Motor neuron (in vitro differentiated cells): ENCODE results near the gene KLHL2. TPM values are rescaled to one million over a fixed set of nuclear protein-coding genes. Genes with fewer than 3 reads are reported as not detected.
"Not testable (repeated sequence)": the region's sequence is repeated elsewhere in the genome, so short reads cannot be mapped to it uniquely, and the experiment has no call there.

Source experiments
- ATAC-seq, 8 experiments: fragments of 200-7000 bp; cut with Tn5 transposase; replicated peaks in 6 of 8; 2 replicates each; pipeline ENCODE4 v1.8.0; 2021; ENCODE audit warnings: mild to moderate bottlenecking in 8 of 8, moderate library complexity in 8 of 8
- H3K27ac ChIP-seq, 2 donors: fragments of 250-450 bp; sonication (Bioruptor Pico); 2 replicates each; pipeline ENCODE4 v1.9.0; 2021; ENCODE audit warnings: antibody characterized with exemption in 2 of 2, mild to moderate bottlenecking in 2 of 2, moderate library complexity in 1 of 2
- H3K4me1 ChIP-seq, 2 donors: fragments of 250-450 bp; sonication (Bioruptor Pico); replicated peaks in 1 of 2; 2 replicates each; pipeline ENCODE4 v1.6.1; 2021; ENCODE audit warnings: antibody characterized with exemption in 2 of 2, mild to moderate bottlenecking in 2 of 2, moderate library complexity in 1 of 2
- H3K4me3 ChIP-seq, 5 donors: fragments of 250-450 bp; sonication (Bioruptor Pico); 2 replicates each; pipeline ENCODE4 v1.9.0; 2021; ENCODE audit warnings: antibody characterized with exemption in 5 of 5, mild to moderate bottlenecking in 5 of 5, moderate library complexity in 4 of 5
- WGBS, 10 experiments: fragments of 450-650 bp; shearing (Covaris generic); methylation state at CpG; one replicate each; pipeline ENCODE4 v1.0.0; 2022; 5-methylcytosine and 5-hydroxymethylcytosine counted together
- in situ Hi-C, 9 experiments: fragments of 400-800 bp; cut with MboI; loops; one replicate each; pipeline ENCODE4 v1.15.0; 2021; ENCODE audit warnings: low sequenced_read_pairs in 9 of 9, low pct_unique_long_range_greater_than_20kb in 2 of 9; ENCODE audit not compliant: unreplicated experiment in 9 of 9
- total RNA-seq, 8 experiments: library from RNA; unstranded; fragments of 300-600 nt; gene quantifications; 2 replicates each; pipeline versions ENCODE4 v1.2.3 to v1.2.4, GENCODE V29; 2022

Gene KLHL2
- total RNA-seq, 8 experiments from 2014 or later = 13.2 to 23.0 (median 17.2) TPM

- ATAC-seq = peak; percentile 22 to 45 (median 39)
- peaks cover 18 to 26% of the 10 kb centered on the region in 2 donors for H3K4me1 ChIP-seq
- peak overlapping the region; percentile 65 to 95 (median 80) for H3K4me3 ChIP-seq
- in situ Hi-C loops = loop anchor here in 1 of 9 experiments (10.0 kb wide), 1 partner anchor 62 kb away; no protein-coding TSS in a partner anchor
- 0 to 22% (median 7%) methylated on average over 1 to 9 of the region's 28 CpGs; no CpG with 5 or more reads in 4 of the 10 experiments for WGBS, 10 experiments
- peak overlapping the region; percentile 78 to 80 for H3K27ac ChIP-seq
Measured at GRCh38 chr4:165207016-165207430, 338 bp upstream of the KLHL2 start.

- in situ Hi-C loops = loop anchor here in 1 of 9 experiments (10.0 kb wide), 1 partner anchor 63 kb away; no protein-coding TSS in a partner anchor
- peak overlapping the region; percentile 65 to 95 (median 80) for H3K4me3 ChIP-seq
- H3K27ac ChIP-seq = no peak overlapping the region
- peak in 2 of 8 experiments; percentile 0 to 2 for ATAC-seq
- WGBS, 10 experiments = 2 to 29% (median 7%) methylated on average over 4 to 12 of the region's 13 CpGs; no CpG with 5 or more reads in 2 of the 10 experiments
- H3K4me1 ChIP-seq = peaks cover 18 to 26% of the 10 kb centered on the region in 2 donors
Measured at GRCh38 chr4:165208221-165208652, 876 bp downstream of the KLHL2 start.

- Histone ChIP-seq H3K4me3 (peak overlapping the region; percentile 65 to 95 (median 80)), H3K4me1 (peaks cover 18 to 26% of the 10 kb centered on the region in 2 donors), H3K27ac (no peak overlapping the region)
- no peak for ATAC-seq
- in situ Hi-C loops = loop anchor here in 1 of 9 experiments (10.0 kb wide), 1 partner anchor 64 kb away; no protein-coding TSS in a partner anchor
- WGBS, 10 experiments = 42 to 98% (median 64%) methylated on average over 2 to 10 of the region's 10 CpGs
Measured at GRCh38 chr4:165208741-165209388, 1.5 kb downstream of the KLHL2 start.

- Histone ChIP-seq H3K4me3 (peak overlapping the region in 2 of 5 donors; percentile 1 to 9), H3K27ac (no peak overlapping the region), H3K4me1 (peaks cover 22 to 29% of the 10 kb centered on the region in 2 donors)
- WGBS, 10 experiments = 65 to 95% (median 80%) methylated on average over 2 to 5 of the region's 5 CpGs
- no peak for ATAC-seq
- in situ Hi-C loops = loop anchor here in 1 of 9 experiments (10.0 kb wide), 1 partner anchor 65 kb away; no protein-coding TSS in a partner anchor
Measured at GRCh38 chr4:165209796-165210195, 2.4 kb downstream of the KLHL2 start.

- H3K4me3 ChIP-seq = no peak overlapping the region
- no peak for ATAC-seq
- WGBS, 10 experiments = 0 to 100% (median 71%) methylated on average over 1 of the region's 1 CpG; no CpG with 5 or more reads in 2 of the 10 experiments
- H3K4me1 ChIP-seq = peaks cover 20 to 29% of the 10 kb centered on the region in 2 donors
- in situ Hi-C loops = no loop called here
- no peak overlapping the region for H3K27ac ChIP-seq
Measured at GRCh38 chr4:165210566-165210965, 3.2 kb downstream of the KLHL2 start.

- 44 to 100% (median 94%) methylated on average over 1 to 2 of the region's 2 CpGs; no CpG with 5 or more reads in 3 of the 10 experiments for WGBS, 10 experiments
- H3K4me3 ChIP-seq, H3K27ac ChIP-seq, ATAC-seq, in situ Hi-C loops: not testable (repeated sequence)
- H3K4me1 ChIP-seq = peaks cover 10 to 26% of the 10 kb centered on the region in 2 donors
Measured at GRCh38 chr4:165212647-165213046, 5.3 kb downstream of the KLHL2 start.

GRCh38 chr4:165213404-165213803 is 6.0 kb downstream of the KLHL2 start:
- ATAC-seq, in situ Hi-C loops, H3K27ac ChIP-seq: not testable (repeated sequence)

GRCh38 chr4:165213991-165214709 is 6.8 kb downstream of the KLHL2 start:
- WGBS, 10 experiments = 14 to 100% (median 89%) methylated on average over 1 to 5 of the region's 6 CpGs; no CpG with 5 or more reads in 1 of the 10 experiments
- in situ Hi-C loops, H3K4me3 ChIP-seq, H3K27ac ChIP-seq: not testable (repeated sequence)
- H3K4me1 ChIP-seq = peaks cover 4 to 18% of the 10 kb centered on the region in 2 donors
- peak in 5 of 8 experiments; percentile 40 to 55 (median 43) for ATAC-seq

More at GRCh38 chr4:165213404-165213803, 6.0 kb downstream of the KLHL2 start:
- H3K4me3 ChIP-seq = not testable (repeated sequence)
- H3K4me1 ChIP-seq = peaks cover 10 to 26% of the 10 kb centered on the region in 2 donors
- 60 to 100% (median 80%) methylated on average over 1 of the region's 1 CpG; no CpG with 5 or more reads in 7 of the 10 experiments for WGBS, 10 experiments

- in situ Hi-C loops = not testable (repeated sequence)
Measured at GRCh38 chr4:165215034-165215751, 7.8 kb downstream of the KLHL2 start.

GRCh38 chr4:165215761-165216487 is 8.6 kb downstream of the KLHL2 start:
- WGBS, 10 experiments = 38 to 100% (median 71%) methylated on average over 1 to 2 of the region's 2 CpGs; no CpG with 5 or more reads in 3 of the 10 experiments
- H3K27ac ChIP-seq, in situ Hi-C loops, H3K4me3 ChIP-seq, H3K4me1 ChIP-seq: not testable (repeated sequence)
- peak in 1 of 8 experiments; percentile 73 for ATAC-seq

More at GRCh38 chr4:165215034-165215751, 7.8 kb downstream of the KLHL2 start:
- not testable (repeated sequence) for H3K4me3 ChIP-seq, H3K4me1 ChIP-seq, H3K27ac ChIP-seq
- ATAC-seq = peak in 3 of 8 experiments; percentile 55 to 69 (median 65)
- 0 to 100% (median 20%) methylated on average over 1 of the region's 2 CpGs; no CpG with 5 or more reads in 7 of the 10 experiments for WGBS, 10 experiments

- ATAC-seq = no peak
- Histone ChIP-seq H3K27ac (no peak overlapping the region), H3K4me1 (peaks cover 3% of the 10 kb centered on the region in 2 donors), H3K4me3 (no peak overlapping the region)
- in situ Hi-C loops = no loop called here
- 83 to 100% (median 97%) methylated on average over 1 to 3 of the region's 3 CpGs; no CpG with 5 or more reads in 4 of the 10 experiments for WGBS, 10 experiments
Measured at GRCh38 chr4:165217325-165217724, 10.0 kb downstream of the KLHL2 start.

- H3K4me1 ChIP-seq, ATAC-seq, in situ Hi-C loops, H3K27ac ChIP-seq, H3K4me3 ChIP-seq: not testable (repeated sequence)
- 67 to 100% (median 83%) methylated on average over 1 of the region's 4 CpGs; no CpG with 5 or more reads in 6 of the 10 experiments for WGBS, 10 experiments
Measured at GRCh38 chr4:165221306-165221705, 13.9 kb downstream of the KLHL2 start.
